PC-9 (cell line): Measurements from ENCODE around the gene ARGLU1.

Experiments
- EZH2 ChIP-seq: fragments of 200-600 bp; sonication (generic); IDR thresholded peaks from 2 replicates; pipeline ENCODE4 v1.8.0; 2017; ENCODE audit warnings: antibody characterized with exemption, low read depth
- TF ChIP-seq, protein P1 (sequence below): fragments of 200-600 bp; sonication (generic); conservative IDR thresholded peaks from 2 replicates; pipeline ENCODE4 v1.6.1; 2017; ENCODE audit warnings: mixed run types, antibody characterized with exemption, mild to moderate bottlenecking, moderate library complexity

DNA sequence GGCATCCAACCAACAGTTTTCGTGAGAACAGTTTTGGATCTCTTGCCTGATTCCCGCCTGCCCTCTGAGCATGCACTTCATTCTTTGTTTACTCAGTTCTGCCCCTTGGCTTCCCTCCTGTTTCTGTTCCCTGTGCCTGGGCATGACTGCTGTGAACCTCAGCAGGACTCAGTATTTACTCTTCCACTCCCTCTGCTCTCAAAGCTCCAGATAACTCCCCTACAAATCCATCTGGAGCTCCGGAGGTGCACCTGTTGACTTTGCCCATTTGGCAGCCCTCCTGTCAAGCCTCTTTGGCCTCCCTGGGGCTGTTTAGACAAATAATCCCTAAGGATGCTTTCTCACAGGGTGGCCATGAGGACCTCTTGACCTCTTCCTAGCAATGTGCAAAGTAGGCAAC lies 34.2 kb upstream of the ARGLU1 start:
- TF ChIP-seq, protein P1, sequence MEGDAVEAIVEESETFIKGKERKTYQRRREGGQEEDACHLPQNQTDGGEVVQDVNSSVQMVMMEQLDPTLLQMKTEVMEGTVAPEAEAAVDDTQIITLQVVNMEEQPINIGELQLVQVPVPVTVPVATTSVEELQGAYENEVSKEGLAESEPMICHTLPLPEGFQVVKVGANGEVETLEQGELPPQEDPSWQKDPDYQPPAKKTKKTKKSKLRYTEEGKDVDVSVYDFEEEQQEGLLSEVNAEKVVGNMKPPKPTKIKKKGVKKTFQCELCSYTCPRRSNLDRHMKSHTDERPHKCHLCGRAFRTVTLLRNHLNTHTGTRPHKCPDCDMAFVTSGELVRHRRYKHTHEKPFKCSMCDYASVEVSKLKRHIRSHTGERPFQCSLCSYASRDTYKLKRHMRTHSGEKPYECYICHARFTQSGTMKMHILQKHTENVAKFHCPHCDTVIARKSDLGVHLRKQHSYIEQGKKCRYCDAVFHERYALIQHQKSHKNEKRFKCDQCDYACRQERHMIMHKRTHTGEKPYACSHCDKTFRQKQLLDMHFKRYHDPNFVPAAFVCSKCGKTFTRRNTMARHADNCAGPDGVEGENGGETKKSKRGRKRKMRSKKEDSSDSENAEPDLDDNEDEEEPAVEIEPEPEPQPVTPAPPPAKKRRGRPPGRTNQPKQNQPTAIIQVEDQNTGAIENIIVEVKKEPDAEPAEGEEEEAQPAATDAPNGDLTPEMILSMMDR, result no peak
- no peak for TF ChIP-seq EZH2
